ENCODE measurements around the gene OR4D2. TPM values are rescaled to one million over a fixed set of nuclear protein-coding genes. Genes with fewer than 3 reads are reported as not detected.

The OR4D2 gene
- total and polyA plus RNA-seq, 2 of the 13 experiments (the other 11 are each of a cell fraction or from before 2014, with no cell fraction given): not detected

DNA sequence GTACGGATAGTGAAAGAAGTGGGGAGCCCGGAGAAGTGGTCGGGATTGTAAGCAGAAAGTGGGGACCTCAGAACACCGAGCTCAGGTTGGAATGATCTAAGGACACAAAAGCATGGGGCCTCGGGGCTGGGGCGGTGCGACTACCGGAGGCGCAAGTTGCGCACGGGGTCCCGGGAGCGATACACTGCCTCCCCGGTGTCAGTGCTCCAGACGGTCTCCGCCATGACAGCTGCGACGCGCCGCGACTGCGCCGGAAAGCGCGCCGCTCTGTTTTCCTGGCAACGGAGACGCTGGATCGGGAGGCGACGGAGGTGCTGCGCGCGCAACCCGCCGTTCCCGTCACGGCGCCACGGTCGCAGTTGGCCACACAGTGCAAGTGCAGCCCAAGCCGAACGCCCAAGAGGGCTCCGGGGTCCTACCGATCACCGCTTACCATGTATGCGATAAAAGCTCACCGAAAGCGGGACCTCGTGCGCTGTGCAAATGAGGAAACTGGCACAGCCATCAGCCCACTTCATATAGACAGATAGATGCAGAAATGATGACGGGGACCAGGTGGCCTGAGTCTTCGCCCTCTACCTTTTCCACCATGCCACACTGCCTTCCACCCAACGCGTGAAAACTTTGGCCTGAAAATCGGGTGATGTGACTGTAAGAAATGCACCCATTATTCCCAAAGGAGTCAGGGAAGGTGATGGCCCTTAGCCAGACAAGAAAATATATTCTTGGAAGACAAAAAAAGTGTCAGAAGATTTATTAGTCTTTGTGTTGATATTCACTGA lies 52.4 kb downstream of the OR4D2 start, which contains the start of gene MKS1 (continued):
- TF ChIP-seq SP2 (CRISPR knock-in tag; IDR thresholded peaks at IDR 0.05) (no peak), YEATS4 (CRISPR knock-in tag; IDR thresholded peaks at IDR 0.05; ENCODE audit: borderline replicate concordance) (peak; percentile 72), POLR2AphosphoS5 (IDR thresholded peaks at IDR 0.05; ENCODE audit: low read depth, low read length) (peak; percentile 77), TOPORS (CRISPR knock-in tag; IDR thresholded peaks at IDR 0.05) (0 out of 2 replicates have a peak, but pooled peaks have one; percentile 55), ZNF564 (CRISPR knock-in tag; IDR thresholded peaks at IDR 0.05) (no peak), YEATS2 (CRISPR knock-in tag; IDR thresholded peaks at IDR 0.05; ENCODE audit: borderline replicate concordance) (peak; percentile 82), SRY (CRISPR knock-in tag; IDR thresholded peaks at IDR 0.05) (no peak), NFE2L1 (CRISPR knock-in tag; IDR thresholded peaks at IDR 0.05; ENCODE audit: borderline replicate concordance) (no peak), ZNF792 (CRISPR knock-in tag; IDR thresholded peaks at IDR 0.05) (peak; percentile 77; the same call in 1 of the 2 replicates), FOXK1 (CRISPR knock-in tag; IDR thresholded peaks at IDR 0.05; ENCODE audit: borderline replicate concordance, low read depth) (peak; percentile 92), ZNF556 (CRISPR knock-in tag; IDR thresholded peaks at IDR 0.05; ENCODE audit: borderline replicate concordance) (peak; percentile 72; the same call in 1 of the 2 replicates), TAF15 (IDR thresholded peaks at IDR 0.05; ENCODE audit: low read depth, low read length, poor library complexity, severe bottlenecking) (peak; percentile 57), ZBTB7A (CRISPR knock-in tag; IDR thresholded peaks at IDR 0.05) (no peak), ZNF549 (CRISPR knock-in tag; IDR thresholded peaks at IDR 0.05) (no peak), TSC22D2 (CRISPR knock-in tag; IDR thresholded peaks at IDR 0.05; ENCODE audit: borderline replicate concordance) (no peak), HNRNPUL1 (IDR thresholded peaks at IDR 0.05; ENCODE audit: low read depth, low read length) (no peak), ZNF674 (CRISPR knock-in tag; IDR thresholded peaks at IDR 0.05; ENCODE audit: low read depth) (no peak), ZNF720 (CRISPR knock-in tag; IDR thresholded peaks at IDR 0.05) (0 out of 2 replicates have a peak, but pooled peaks have one; percentile 75)
- TF ChIP-seq, protein P1, sequence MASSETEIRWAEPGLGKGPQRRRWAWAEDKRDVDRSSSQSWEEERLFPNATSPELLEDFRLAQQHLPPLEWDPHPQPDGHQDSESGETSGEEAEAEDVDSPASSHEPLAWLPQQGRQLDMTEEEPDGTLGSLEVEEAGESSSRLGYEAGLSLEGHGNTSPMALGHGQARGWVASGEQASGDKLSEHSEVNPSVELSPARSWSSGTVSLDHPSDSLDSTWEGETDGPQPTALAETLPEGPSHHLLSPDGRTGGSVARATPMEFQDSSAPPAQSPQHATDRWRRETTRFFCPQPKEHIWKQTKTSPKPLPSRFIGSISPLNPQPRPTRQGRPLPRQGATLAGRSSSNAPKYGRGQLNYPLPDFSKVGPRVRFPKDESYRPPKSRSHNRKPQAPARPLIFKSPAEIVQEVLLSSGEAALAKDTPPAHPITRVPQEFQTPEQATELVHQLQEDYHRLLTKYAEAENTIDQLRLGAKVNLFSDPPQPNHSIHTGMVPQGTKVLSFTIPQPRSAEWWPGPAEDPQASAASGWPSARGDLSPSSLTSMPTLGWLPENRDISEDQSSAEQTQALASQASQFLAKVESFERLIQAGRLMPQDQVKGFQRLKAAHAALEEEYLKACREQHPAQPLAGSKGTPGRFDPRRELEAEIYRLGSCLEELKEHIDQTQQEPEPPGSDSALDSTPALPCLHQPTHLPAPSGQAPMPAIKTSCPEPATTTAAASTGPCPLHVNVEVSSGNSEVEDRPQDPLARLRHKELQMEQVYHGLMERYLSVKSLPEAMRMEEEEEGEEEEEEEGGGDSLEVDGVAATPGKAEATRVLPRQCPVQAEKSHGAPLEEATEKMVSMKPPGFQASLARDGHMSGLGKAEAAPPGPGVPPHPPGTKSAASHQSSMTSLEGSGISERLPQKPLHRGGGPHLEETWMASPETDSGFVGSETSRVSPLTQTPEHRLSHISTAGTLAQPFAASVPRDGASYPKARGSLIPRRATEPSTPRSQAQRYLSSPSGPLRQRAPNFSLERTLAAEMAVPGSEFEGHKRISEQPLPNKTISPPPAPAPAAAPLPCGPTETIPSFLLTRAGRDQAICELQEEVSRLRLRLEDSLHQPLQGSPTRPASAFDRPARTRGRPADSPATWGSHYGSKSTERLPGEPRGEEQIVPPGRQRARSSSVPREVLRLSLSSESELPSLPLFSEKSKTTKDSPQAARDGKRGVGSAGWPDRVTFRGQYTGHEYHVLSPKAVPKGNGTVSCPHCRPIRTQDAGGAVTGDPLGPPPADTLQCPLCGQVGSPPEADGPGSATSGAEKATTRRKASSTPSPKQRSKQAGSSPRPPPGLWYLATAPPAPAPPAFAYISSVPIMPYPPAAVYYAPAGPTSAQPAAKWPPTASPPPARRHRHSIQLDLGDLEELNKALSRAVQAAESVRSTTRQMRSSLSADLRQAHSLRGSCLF (CRISPR knock-in tag; IDR thresholded peaks at IDR 0.05; ENCODE audit: borderline replicate concordance): no peak; the same call in 1 of the 2 replicates
- TF ChIP-seq, protein P2, sequence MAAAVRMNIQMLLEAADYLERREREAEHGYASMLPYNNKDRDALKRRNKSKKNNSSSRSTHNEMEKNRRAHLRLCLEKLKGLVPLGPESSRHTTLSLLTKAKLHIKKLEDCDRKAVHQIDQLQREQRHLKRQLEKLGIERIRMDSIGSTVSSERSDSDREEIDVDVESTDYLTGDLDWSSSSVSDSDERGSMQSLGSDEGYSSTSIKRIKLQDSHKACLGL (CRISPR knock-in tag; IDR thresholded peaks at IDR 0.05): peak; percentile 79; the same call in 1 of the 2 replicates
- TF ChIP-seq, protein P3, sequence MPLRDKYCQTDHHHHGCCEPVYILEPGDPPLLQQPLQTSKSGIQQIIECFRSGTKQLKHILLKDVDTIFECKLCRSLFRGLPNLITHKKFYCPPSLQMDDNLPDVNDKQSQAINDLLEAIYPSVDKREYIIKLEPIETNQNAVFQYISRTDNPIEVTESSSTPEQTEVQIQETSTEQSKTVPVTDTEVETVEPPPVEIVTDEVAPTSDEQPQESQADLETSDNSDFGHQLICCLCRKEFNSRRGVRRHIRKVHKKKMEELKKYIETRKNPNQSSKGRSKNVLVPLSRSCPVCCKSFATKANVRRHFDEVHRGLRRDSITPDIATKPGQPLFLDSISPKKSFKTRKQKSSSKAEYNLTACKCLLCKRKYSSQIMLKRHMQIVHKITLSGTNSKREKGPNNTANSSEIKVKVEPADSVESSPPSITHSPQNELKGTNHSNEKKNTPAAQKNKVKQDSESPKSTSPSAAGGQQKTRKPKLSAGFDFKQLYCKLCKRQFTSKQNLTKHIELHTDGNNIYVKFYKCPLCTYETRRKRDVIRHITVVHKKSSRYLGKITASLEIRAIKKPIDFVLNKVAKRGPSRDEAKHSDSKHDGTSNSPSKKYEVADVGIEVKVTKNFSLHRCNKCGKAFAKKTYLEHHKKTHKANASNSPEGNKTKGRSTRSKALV (CRISPR knock-in tag; IDR thresholded peaks at IDR 0.05): peak; percentile 97
- TF ChIP-seq, protein P4, sequence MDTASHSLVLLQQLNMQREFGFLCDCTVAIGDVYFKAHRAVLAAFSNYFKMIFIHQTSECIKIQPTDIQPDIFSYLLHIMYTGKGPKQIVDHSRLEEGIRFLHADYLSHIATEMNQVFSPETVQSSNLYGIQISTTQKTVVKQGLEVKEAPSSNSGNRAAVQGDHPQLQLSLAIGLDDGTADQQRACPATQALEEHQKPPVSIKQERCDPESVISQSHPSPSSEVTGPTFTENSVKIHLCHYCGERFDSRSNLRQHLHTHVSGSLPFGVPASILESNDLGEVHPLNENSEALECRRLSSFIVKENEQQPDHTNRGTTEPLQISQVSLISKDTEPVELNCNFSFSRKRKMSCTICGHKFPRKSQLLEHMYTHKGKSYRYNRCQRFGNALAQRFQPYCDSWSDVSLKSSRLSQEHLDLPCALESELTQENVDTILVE (CRISPR knock-in tag; IDR thresholded peaks at IDR 0.05): peak; percentile 84; the same call in 1 of the 2 replicates

All from HepG2 (cell line).